ENCODE results near the gene RBBP8NL.
"Not testable (repeated sequence)": the region's sequence is repeated elsewhere in the genome, so short reads cannot be mapped to it uniquely, and the experiment has no call there.

RBBP8NL gene

GRCh38 chr20:62441987-62442539, 14.7 kb upstream of the RBBP8NL start:
- no peak for DNase-seq

DNA sequence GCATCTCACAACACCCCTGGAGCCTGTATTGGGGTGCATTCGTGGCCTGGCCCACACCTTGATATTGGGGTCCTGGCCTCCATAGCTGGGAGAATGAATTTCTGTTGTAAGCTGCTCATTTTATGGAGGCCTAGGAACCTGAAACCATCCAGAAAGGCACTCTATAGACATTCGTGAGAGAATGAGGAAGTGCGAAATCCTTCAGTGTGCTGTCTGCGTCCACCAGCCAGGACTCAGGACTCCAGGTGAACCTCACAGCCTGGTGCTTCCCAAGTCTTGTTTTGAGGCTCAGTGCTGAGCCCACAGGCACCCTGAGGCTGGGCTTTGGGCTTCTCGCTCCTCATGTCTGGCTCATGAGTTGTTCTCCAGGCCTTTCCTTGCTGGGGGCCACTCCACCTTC, 11.9 kb upstream of the RBBP8NL start:
- DNase-seq, result no peak

GRCh38 chr20:62437927-62438326, 10.6 kb upstream of the RBBP8NL start:
- no peak for DNase-seq

DNA sequence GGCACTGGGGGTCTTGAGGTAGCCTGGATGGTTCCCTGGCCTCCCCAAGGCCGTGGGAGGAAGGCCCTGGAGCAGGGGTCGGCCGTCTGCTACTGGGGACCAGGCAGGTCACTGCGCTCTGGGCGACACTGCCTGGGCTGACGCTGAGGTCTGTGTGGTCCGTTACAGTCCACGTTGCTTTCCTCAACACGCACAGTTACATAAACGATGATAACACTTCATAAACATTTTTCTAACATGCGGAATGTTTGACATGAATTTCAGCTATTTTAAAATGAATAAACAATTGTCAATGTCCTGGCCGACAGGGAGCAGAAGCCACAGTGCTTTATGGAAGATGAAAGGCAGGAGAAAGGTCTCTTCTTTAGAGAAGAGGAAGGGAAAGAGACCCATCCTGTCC, 10.2 kb upstream of the RBBP8NL start:
- DNase-seq, result no peak

DNA sequence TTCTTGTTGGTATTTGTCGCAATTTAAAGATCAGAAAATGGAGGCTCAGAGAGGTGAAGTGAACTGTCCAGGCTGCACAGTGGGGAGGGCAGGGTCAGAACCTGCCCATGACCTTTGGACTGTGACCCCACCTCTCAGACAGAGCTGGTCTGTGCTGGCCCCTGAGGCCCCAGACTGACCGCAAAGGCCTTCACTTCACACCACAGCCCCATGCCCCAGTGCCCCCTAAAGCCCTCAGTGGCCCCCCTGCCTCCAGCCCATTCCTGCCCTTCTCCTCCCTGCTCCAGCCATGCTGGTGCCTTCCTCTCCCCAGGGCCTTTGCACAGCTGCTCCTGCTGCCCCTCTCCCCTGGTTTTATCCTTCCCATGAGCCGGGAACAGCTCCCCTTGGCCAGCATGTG, 9.4 kb upstream of the RBBP8NL start:
- DNase-seq, result no peak

DNA sequence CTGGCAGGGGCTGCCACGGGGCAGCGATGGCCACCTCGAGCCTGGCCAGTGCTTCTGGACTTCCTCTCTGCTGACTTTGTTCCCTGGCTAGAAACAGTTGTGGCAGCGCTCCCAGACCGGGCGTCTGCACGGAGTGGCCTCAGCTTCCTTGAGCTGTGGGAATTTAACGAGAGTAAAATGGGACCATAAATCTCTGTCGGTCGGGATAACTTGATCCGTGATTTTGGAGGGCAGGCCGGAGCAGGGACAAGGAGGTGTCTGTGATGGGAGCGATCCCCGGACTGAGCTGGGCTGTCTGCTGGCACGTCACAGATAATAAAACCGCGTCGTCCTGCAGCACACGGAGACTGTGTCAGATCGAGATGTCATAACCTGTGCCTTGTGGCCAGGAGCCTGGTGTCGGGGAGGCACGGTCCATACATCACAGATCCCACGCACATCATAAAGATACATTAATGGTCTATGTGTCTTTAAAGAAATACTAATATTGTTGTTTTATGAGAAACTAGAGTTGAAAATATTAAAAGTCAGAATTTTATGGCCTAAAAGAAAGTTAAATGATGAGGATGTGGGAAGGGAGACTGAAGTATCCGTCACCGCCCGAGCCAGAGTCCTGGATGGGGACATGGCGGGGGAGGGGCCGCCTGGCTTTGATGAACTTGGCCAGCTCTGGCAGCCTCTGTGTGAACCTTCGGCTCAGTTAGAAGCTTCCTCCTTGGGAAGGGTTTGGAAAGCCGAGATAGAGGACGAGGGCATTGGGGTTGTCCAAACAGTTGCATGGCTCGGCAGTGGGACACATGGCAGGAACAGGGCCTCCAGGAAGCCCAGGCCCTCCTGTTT, 6.5 kb upstream of the RBBP8NL start:
- DNase-seq, result no peak

DNA sequence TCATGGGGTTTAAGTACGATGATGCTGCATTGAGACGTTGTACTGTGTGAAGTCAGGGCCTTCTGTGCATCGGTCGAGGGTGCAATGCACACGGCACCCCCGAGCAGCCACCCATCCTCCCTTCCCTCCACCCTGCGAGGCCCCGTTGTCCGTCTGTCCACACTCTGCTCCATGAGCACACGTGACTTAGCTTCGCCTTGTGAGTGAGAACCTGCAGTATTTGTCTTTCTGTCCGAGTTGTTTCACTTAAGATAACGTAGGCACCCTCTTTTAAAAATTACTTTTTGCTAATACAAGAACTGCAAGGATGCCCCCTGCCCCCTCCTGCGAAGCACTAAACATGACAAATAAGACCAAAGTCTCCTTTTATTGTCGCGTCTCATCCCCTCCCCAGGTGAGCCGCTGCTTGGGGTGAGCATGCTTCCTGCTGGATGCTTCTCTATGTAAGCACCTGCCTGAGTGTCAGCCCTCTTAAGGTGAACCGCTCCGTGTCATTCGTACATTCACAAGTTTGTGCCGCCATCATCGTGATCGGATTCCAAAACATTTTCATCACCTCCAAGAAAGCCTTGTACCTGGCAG, 3.6 kb upstream of the RBBP8NL start:
- DNase-seq, result no peak

DNA sequence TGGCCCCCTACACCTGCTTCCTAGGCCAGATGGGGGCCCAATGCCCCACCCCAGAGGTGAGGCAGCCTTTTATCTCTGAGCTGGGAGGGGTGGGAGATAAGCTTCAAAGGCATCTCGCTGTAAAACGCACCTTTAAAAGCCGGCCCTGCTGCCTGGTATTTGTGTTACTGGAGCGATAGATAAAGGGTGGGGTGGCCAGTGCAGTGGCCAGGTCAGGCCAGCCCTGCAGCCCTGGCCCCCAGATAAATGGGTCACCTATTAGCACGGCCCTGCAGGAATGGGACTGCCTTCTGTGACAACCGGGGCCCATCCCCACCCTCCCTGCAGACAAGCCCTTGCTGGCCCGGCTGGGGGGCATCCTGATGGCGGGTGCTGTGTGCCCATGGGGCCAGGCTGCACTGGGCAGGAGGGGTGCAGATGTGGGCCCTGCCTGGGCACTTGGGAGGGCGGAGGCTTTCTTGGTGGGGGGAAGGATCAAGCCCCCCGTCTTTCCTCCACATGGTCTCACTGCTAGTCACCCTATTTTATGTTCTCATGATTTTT, 3.0 kb upstream of the RBBP8NL start:
- DNase-seq, result no peak

DNA sequence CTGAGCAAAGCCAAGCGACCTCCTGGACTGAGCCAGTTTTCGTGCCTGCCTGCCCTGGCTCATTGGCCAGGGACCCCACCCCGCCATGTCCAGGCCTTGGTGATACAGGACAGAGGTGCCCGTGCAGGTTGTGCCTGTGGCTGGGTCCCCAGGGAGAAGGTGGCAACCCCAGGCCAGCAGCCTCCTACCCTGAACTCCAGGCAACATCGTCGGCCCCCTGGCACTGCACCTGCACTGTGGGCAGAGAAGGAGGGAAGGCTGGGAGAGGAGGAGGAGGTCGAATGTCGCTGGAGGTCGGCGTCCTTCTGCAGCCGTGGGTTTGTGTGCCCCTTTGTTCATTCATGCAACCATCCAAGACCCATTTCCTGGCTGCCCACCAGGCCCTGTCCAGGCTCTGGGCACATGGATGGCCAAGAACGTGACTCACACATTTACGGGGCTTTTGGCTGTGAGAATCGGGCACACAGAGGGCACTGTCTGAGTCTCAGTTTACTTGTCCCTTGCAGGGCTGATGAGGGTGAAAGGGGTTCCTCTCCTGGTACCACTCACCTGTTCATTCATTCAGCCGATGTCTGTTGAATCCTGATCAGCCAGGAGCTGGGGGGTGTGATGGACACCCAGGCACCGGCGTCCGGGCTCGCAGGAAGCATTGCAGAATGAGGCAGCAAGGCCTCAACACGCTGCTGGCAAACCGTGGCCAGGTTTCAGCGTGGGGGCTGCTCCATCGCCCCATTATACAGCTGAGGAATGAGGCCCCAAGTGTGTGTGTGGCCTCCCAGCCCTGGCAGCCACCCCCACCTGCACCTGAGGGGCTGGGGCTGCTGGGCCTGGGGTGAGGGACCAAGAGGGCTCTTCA, 2.3 kb upstream of the RBBP8NL start:
- no peak for DNase-seq

DNA sequence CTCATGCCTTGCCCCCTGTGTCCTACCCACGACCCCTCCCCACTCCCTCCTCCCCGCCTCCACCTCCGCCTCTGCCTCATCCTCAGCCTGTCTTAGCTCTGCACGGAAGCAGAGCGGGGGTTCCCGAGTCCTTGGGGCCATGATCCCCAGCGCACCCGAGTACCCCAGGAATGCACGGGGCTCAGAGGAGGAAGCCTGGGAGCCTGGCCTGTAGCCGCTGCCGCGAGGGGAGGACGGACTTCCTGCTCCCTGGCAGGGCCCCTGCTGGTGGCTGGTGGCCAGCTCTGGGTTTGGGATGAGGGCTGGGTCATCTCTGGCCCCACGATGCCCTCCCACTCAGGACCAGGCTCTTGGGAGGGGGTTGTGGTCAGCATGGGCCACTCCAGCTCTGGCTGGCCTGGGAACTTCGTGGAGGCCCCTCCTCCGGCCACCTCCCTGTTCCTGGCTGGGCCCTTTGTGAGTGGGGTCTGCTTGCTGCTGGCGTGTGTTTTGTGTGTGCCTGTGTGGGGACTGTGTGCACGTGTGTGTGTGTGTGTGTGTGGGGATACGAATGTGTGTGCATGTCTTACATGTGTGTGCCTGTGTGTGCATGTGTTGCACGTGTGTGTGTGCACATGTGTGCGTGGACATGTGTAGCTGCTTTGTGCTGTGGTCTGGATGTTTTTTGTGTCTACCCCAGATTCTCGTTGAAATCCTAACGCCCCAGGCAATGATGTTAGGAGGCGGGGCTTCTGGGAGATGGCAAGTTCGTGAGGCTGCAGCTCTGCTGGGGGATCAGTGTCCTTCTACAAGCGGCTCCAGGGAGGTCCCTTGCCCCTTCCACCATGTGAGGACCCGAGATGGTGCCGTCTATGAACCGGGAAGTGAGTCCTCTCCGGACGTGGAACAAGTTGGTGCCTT, 1.3 kb upstream of the RBBP8NL start:
- no peak for DNase-seq

- no peak for DNase-seq
These were observed 648 bp upstream of the RBBP8NL start for GRCh38 chr20:62428002-62428372.

DNA sequence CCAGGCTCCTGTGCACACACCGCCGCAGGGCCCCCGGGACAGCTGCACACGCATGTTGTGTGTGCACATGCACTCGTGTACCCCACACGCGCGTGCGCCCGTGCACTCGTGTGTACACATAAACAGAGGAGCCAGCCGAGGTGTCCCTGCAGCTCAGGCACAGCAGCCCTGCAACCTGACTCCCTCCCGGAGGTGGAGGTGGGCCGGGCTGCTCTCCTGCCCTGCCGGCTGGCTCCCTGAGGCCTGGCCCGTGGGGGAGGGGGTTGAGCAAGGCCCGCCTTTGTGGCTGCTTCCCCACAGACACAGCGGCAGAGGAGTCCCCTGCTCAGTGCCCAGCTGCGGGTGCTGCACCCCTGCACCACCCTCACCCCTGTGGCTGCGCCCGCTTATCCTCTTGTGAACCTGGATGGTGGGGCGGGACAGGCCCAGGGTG, 624 bp downstream of the RBBP8NL start:
- no peak for DNase-seq

GRCh38 chr20:62426059-62426348, 1.3 kb downstream of the RBBP8NL start:
- not testable (repeated sequence) for DNase-seq

DNA sequence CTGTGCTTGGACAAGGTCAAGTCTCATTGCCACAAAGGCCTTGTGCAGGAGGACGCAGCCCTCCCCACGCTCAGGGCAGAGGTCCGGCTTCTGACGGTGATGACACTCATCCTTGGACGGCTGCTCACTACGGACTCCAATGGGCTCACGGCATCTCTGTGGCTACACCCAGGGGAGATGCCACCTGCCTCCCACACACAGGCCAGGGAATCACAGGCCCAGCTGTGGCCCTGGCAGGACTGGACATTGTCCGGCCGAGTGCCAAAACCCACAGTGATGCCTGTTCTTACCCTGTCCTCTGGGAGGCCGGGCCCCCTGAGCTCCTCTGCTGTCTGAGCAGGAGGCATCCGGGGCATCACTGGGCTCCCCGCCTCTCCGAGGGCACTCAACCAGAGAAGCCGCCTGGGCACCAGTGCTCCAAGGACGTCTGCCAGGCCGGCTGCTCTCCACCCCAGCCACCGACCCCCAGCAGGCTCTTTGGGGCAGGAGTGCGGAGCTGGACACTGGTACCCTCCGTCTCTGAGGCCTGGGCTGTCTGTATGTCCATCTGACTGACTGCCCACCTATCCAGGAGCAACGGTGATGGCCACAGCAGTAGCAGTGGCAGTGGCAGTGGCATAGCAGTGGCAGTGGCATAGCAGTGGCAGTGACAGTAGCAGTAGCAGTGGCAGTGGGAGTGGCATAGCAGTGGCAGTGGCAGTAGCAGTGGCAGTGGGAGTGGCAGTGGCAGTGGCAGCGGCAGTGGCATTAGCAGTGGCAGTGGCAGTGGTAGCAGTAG, 1.9 kb downstream of the RBBP8NL start:
- no peak for DNase-seq

DNA sequence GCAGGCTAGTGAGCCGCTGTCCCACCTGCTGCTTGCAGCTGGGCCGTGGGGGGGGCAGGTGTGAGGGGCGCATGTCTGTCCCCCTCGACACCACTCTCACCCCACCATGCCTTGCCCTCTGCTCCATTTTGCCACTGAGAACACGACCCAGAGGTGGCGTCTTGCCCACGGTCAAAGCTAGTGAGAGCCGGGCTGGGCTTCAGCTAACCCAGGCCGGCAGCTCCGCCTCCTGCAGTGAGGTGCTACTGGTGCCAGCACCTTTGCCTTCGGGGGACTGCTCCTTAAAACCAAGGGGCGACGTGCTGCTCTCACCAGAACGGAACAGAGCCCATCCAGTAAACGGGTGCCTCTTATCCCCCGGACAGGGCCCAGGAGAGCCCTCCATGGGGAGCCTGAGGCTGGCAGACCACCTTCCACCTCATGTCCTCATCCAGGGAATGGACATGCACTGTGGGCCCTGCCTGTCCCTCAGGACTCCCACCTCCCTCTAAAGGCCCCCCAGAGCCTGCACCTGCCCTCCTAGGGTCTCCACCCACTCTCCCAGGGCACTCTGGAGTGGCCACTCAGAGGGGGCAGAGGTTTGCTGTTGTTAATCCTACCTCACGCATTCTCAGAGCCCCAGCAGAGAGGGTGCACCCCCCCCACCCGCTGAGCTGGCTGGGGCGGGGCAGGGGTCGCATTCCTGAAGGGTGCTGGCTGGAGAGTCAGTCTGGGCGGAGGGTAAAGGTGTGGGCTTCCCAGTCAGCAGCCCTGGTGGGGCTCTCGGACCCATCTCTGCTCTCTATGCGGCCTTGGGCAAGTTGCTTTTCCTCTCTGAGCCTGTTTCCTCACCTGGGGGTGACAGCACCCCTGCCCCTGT, 2.9 kb downstream of the RBBP8NL start:
- no peak for DNase-seq

GRCh38 chr20:62423326-62423706, 4.0 kb downstream of the RBBP8NL start:
- DNase-seq, result no peak

- no peak for DNase-seq
These were observed 4.6 kb downstream of the RBBP8NL start for GRCh38 chr20:62422636-62423325.

DNA sequence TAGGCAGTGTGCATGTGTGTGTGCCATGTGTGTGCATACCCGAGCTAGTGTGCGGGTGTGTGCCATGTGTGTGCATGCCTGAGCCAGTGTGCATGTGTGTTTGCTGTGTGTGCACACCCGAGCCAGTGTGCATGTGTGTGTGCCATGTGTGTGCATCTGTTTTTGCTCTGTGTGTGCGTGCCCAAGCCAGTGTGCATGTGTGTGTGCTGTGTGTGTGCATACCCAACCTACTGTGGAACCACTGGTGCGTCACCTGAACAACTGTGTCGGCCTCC, 5.7 kb downstream of the RBBP8NL start:
- no peak for DNase-seq

DNA sequence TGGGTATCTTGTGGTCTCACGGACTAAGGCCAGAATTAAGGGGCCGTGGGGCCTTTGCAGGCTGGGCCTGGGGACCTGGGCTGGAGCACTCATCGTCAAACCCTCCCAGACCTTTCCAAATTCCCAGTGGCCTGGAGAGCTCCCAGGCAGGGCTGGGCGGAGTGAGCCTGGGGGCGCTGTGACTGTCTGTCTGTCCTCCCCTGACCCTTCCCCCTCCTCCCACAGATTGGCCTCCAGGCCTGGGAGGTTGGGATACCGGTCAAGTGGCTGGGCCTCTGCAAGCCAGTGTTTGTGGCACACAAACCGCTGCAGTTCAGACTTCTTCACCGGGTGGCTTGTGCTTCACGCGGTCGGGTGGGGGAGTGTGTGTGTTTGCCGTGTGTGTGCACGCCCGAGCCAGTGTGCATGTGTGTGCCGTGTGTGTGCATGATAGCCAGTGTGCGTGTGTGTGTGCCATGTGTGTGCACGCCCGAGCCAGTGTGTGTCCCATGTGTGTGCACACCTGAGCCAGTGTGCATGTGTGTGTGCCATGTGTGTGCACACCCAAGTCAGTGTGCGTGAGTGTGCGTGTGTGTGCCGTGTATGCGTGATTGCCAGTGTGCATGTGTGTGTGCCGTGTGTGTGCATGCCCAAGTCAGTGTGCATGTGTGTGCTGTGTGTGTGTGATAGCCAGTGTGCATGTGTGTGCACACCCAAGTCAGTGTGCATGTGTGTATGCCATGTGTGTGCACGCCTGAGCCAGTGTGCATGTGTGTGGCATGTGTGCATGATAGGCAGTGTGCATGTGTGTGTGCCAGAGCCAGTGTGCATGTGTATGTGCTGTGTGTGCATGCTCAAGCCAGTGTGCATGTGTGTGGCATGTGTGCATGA, 6.3 kb downstream of the RBBP8NL start:
- DNase-seq, result no peak

Measured in stimulated activated CD8-positive, alpha-beta memory T cell treated with anti-CD3 and anti-CD28 coated beads, Interleukin-4, amount 100 ng/mL, for 48 hours (primary cell).